MM.1S (cell line): ENCODE data around the gene GLB1L2.

ENCODE experiments used
- DNase-seq: peaks from one replicate; pipeline ENCODE4 v3.0.0-alpha.2; 2015
- H2AFZ ChIP-seq: fragments of 300-600 bp; sonication (generic); 2 replicates; pipeline ENCODE4 v1.6.0; 2016; ENCODE audit warnings: antibody characterized with exemption, low read length
- H3F3A ChIP-seq: fragments of 300-600 bp; sonication (generic); 2 replicates; pipeline ENCODE4 v1.6.1; 2016; ENCODE audit warnings: mild to moderate bottlenecking, antibody characterized with exemption, low read length, moderate library complexity, mixed read lengths; ENCODE audit not compliant: insufficient read depth
- H3K27ac ChIP-seq: fragments of 300-600 bp; sonication (generic); 2 replicates; pipeline ENCODE4 v1.5.1; 2016; ENCODE audit warnings: mild to moderate bottlenecking, low read length
- H3K27me3 ChIP-seq: fragments of 300-600 bp; sonication (generic); replicated peaks from 2 replicates; pipeline ENCODE4 v1.6.0; 2016; ENCODE audit warnings: low read length; ENCODE audit not compliant: insufficient read depth
- H3K36me3 ChIP-seq: fragments of 300-600 bp; sonication (generic); replicated peaks from 2 replicates; pipeline ENCODE4 v1.6.1; 2016; ENCODE audit warnings: mild to moderate bottlenecking, low read length, mixed read lengths; ENCODE audit not compliant: insufficient read depth
- H3K4me1 ChIP-seq: fragments of 300-600 bp; sonication (generic); 2 replicates; pipeline ENCODE4 v1.6.1; 2016; ENCODE audit warnings: low read length, mixed read lengths
- H3K4me2 ChIP-seq: fragments of 300-600 bp; sonication (generic); 2 replicates; pipeline ENCODE4 v1.6.0; 2016; ENCODE audit warnings: low read depth, low read length
- H3K4me3 ChIP-seq: fragments of 300-600 bp; sonication (generic); 2 replicates; pipeline ENCODE4 v1.5.1; 2016; ENCODE audit warnings: low read length, mixed read lengths
- H3K79me2 ChIP-seq: fragments of 300-600 bp; sonication (generic); 2 replicates; pipeline ENCODE4 v1.6.1; 2016; ENCODE audit warnings: mixed run types, low read length, mixed read lengths
- H3K9ac ChIP-seq: fragments of 300-600 bp; sonication (generic); 2 replicates; pipeline ENCODE4 v1.6.1; 2016; ENCODE audit warnings: low read length, mixed read lengths
- H3K9me2 ChIP-seq: fragments of 300-600 bp; sonication (generic); replicated peaks from 2 replicates; pipeline ENCODE4 v1.6.1; 2016; ENCODE audit warnings: mild to moderate bottlenecking, low read length, mixed read lengths; ENCODE audit not compliant: insufficient read depth
- H3K9me3 ChIP-seq: fragments of 300-600 bp; sonication (generic); replicated peaks from 2 replicates; pipeline ENCODE4 v1.6.1; 2016; ENCODE audit warnings: mild to moderate bottlenecking, low read length, mixed read lengths; ENCODE audit not compliant: insufficient read depth
- H4K20me1 ChIP-seq: fragments of 300-600 bp; sonication (generic); 2 replicates; pipeline ENCODE4 v1.6.1; 2016; ENCODE audit warnings: mild to moderate bottlenecking, low read length, moderate library complexity, mixed read lengths; ENCODE audit not compliant: insufficient read depth
- CTCF ChIP-seq: fragments of 300-600 bp; sonication (generic); IDR thresholded peaks from 2 replicates; pipeline ENCODE4 v1.5.1; 2016; ENCODE audit warnings: antibody characterized with exemption, low read length, mixed read lengths
- EZH2 ChIP-seq: fragments of 300-600 bp; sonication (generic); optimal IDR thresholded peaks from 2 replicates; pipeline ENCODE3; 2017; ENCODE audit warnings: low read depth, mild to moderate bottlenecking, antibody characterized with exemption, low read length, mixed read lengths
- EZH2phosphoT487 ChIP-seq: fragments of 300-600 bp; sonication (generic); IDR thresholded peaks from 2 replicates; pipeline ENCODE4 v1.6.1; 2018; ENCODE audit warnings: antibody characterized with exemption, low read length

GLB1L2 gene

GRCh38 chr11:134401825-134402809, 70.3 kb downstream of the GLB1L2 start:
- Histone ChIP-seq H3K79me2 (no peaks in the 10 kb centered on the region), H3F3A (no peaks in the 10 kb centered on the region), H3K9ac (no peak overlapping the region), H4K20me1 (no peaks in the 10 kb centered on the region), H3K4me3 (no peak overlapping the region), H3K36me3 (no peaks in the 10 kb centered on the region), H3K9me2 (no peaks in the 10 kb centered on the region), H3K4me1 (no peaks in the 10 kb centered on the region), H2AFZ (no peak overlapping the region), H3K9me3 (no peaks in the 10 kb centered on the region), H3K27ac (no peak overlapping the region), H3K27me3 (no peaks in the 10 kb centered on the region), H3K4me2 (no peak overlapping the region)
- DNase-seq: no peak
- TF ChIP-seq EZH2phosphoT487 (no peak), CTCF (no peak), EZH2 (no peak)

GRCh38 chr11:134402910-134403309, 71.1 kb downstream of the GLB1L2 start:
- H3K27me3 ChIP-seq: no peaks in the 10 kb centered on the region
- H2AFZ ChIP-seq: no peak overlapping the region
- H4K20me1 ChIP-seq: no peaks in the 10 kb centered on the region
- TF ChIP-seq EZH2: no peak
- TF ChIP-seq EZH2phosphoT487: no peak
- TF ChIP-seq CTCF: no peak
- H3F3A ChIP-seq: no peaks in the 10 kb centered on the region
- no peak for DNase-seq
- H3K36me3 ChIP-seq: no peaks in the 10 kb centered on the region
- no peaks in the 10 kb centered on the region for H3K79me2 ChIP-seq
- no peaks in the 10 kb centered on the region for H3K4me1 ChIP-seq
- no peak overlapping the region for H3K9ac ChIP-seq
- no peaks in the 10 kb centered on the region for H3K9me3 ChIP-seq
- H3K4me3 ChIP-seq: no peak overlapping the region
- no peaks in the 10 kb centered on the region for H3K9me2 ChIP-seq
- H3K27ac ChIP-seq: no peak overlapping the region
- H3K4me2 ChIP-seq: no peak overlapping the region

- Histone ChIP-seq H3K9me2 (no peaks in the 10 kb centered on the region), H3K9ac (no peak overlapping the region), H3K27ac (no peak overlapping the region), H3K79me2 (no peaks in the 10 kb centered on the region), H3F3A (no peaks in the 10 kb centered on the region), H3K27me3 (no peaks in the 10 kb centered on the region), H3K4me2 (no peak overlapping the region), H3K36me3 (no peaks in the 10 kb centered on the region), H4K20me1 (no peaks in the 10 kb centered on the region), H3K9me3 (no peaks in the 10 kb centered on the region), H3K4me3 (no peak overlapping the region), H3K4me1 (no peaks in the 10 kb centered on the region), H2AFZ (no peak overlapping the region)
- DNase-seq: no peak
- TF ChIP-seq CTCF: no peak
These were observed 73.0 kb downstream of the GLB1L2 start for GRCh38 chr11:134404575-134405341.
